Kidney (tissue), 14 donors: Measurements from ENCODE around the gene MTX1. TPM values are rescaled to one million over a fixed set of nuclear protein-coding genes. Genes with fewer than 3 reads are reported as not detected.
"Not testable (repeated sequence)": the region's sequence is repeated elsewhere in the genome, so short reads cannot be mapped to it uniquely, and the experiment has no call there.

Experiments
- DNase-seq, 5 donors: peaks; one replicate each; pipeline ENCODE4 v3.0.0-alpha.2; 2013 to 2020
- FAIRE-seq: peaks from 2 replicates; lab custom pipeline; 2012; peaks lifted over from hg19 to GRCh38; lab: Jason Lieb, UNC
- H3K27ac ChIP-seq, 2 donors: one replicate each; pipeline ENCODE4 v1.7.0; 2013; ENCODE audit warnings: low read depth in 2 of 2, low read length in 2 of 2, inconsistent platforms in 1 of 2
- H3K27me3 ChIP-seq: one replicate; pipeline ENCODE4 v1.7.1; 2013; ENCODE audit warnings: low read length, inconsistent platforms; ENCODE audit not compliant: control insufficient read depth, insufficient read depth
- H3K36me3 ChIP-seq, 3 donors: one replicate each; pipeline versions ENCODE4 v1.7.0 to v1.7.1; 2013; ENCODE audit warnings: low read length in 3 of 3, control low read depth in 1 of 3, inconsistent platforms in 1 of 3; ENCODE audit not compliant: insufficient read depth in 3 of 3, control insufficient read depth in 2 of 3
- H3K4me1 ChIP-seq, 3 donors: one replicate each; pipeline versions ENCODE4 v1.7.0 to v1.7.1; 2013; ENCODE audit warnings: low read length in 3 of 3, inconsistent platforms in 1 of 3, low read depth in 1 of 3; ENCODE audit not compliant: control insufficient read depth in 2 of 3, insufficient read depth in 2 of 3
- H3K4me3 ChIP-seq, 3 donors: one replicate each; pipeline versions ENCODE4 v1.7.0 to v1.8.1; 2013; ENCODE audit warnings: low read length in 3 of 3, control low read depth in 1 of 3, inconsistent platforms in 1 of 3
- H3K9ac ChIP-seq, 3 donors: one replicate each; pipeline versions ENCODE4 v1.7.0 to v1.7.1; 2013; ENCODE audit warnings: low read length in 3 of 3, control low read depth in 1 of 3, inconsistent platforms in 1 of 3
- H3K9me3 ChIP-seq, 3 donors: one replicate each; pipeline versions ENCODE4 v1.7.0 to v1.7.1; 2013; ENCODE audit warnings: low read length in 3 of 3, control low read depth in 1 of 3, inconsistent platforms in 1 of 3; ENCODE audit not compliant: control insufficient read depth in 2 of 3, insufficient read depth in 1 of 3
- CTCF ChIP-seq: IDR thresholded peaks from 3 replicates; pipeline ENCODE4 v1.5.1; 2012; ENCODE audit warnings: mild to moderate bottlenecking, moderate library complexity, borderline replicate concordance; ENCODE audit not compliant: insufficient read depth; ENCODE audit errors: extremely low read depth
- intact Hi-C: fragments of 100-400 bp; cut with DNase I; formaldehyde crosslinking; loops from one replicate; pipeline ENCODE4 v1.11.1; 2022
- polyA plus RNA-seq: library from polyadenylated mRNA; stranded (reverse); fragments of 350-450 nt; fragmentation: Illumina TruSeq; extraction: RNeasy Lipid Tissue Mini Kit (QIAGEN cat#74804); gene quantifications from one replicate; pipeline ENCODE4 v1.2.3, GENCODE V29; 2014; ENCODE audit warnings: low read depth, low replicate concordance; ENCODE audit not compliant: insufficient read depth
- total RNA-seq: library from RNA; stranded (reverse); fragmentation: NEBNext Ultra II Directional; extraction: Animal tissue kit (Norgen Biotek cat#: 25700); gene quantifications from one replicate; pipeline ENCODE4 v1.2.1, GENCODE V29; 2021
- donor health status: control.
- donor health status: control.
- donor health status: control.
- donor health status: control.
- donor health status: control.
- donor health status: DM: yes; HTN: yes; CAD: no.
- donor health status: Normal renal cell carcinoma (clear cell type).

Gene MTX1
- total and polyA plus RNA-seq, 2 donors from 2014 or later: 38.8 to 86.9 TPM

- H3K9me3 ChIP-seq: no peaks in the 10 kb centered on the region
- H3K9ac ChIP-seq: peak overlapping the region; percentile 44 to 77 (median 77)
- H3K36me3 ChIP-seq: no peaks in the 10 kb centered on the region
- H3K27ac ChIP-seq: peak overlapping the region; percentile 82 to 89
- no peaks in the 10 kb centered on the region for H3K27me3 ChIP-seq
- intact Hi-C loops: loop anchor here (10.0 kb wide), 1 partner anchor 53 kb away; the partner anchor contains the start of genes KRTCAP2 and TRIM46
- H3K4me1 ChIP-seq: peaks cover 0 to 12% (median 3%) of the 10 kb centered on the region in 3 donors
- TF ChIP-seq CTCF: no peak
- DNase-seq: peak; percentile 99 to 100 (median 99)
- peak; percentile 62 for FAIRE-seq
- H3K4me3 ChIP-seq: peak overlapping the region; percentile 69 to 88 (median 80)
Measured at GRCh38 chr1:155227261-155228095, 19.0 kb downstream of the MTX1 start.

- Histone ChIP-seq H3K27ac (peak overlapping the region; percentile 26 to 84), H3K9ac (peak overlapping the region in 2 of 3 donors; percentile 6 to 76), H3K9me3 (no peaks in the 10 kb centered on the region), H3K27me3 (no peaks in the 10 kb centered on the region), H3K36me3 (no peaks in the 10 kb centered on the region), H3K4me1 (peaks cover 0 to 12% (median 3%) of the 10 kb centered on the region in 3 donors), H3K4me3 (peak overlapping the region in 2 of 3 donors; percentile 74 to 88)
- FAIRE-seq (no peak), DNase-seq (no peak)
- TF ChIP-seq CTCF: no peak
- intact Hi-C loops: loop anchor here (10.0 kb wide), 1 partner anchor 53 kb away; the partner anchor contains the start of genes KRTCAP2 and TRIM46
Measured at GRCh38 chr1:155228096-155228427, 19.6 kb downstream of the MTX1 start.

- H3K27me3 ChIP-seq, H3K36me3 ChIP-seq, FAIRE-seq, H3K9me3 ChIP-seq, H3K27ac ChIP-seq, H3K4me3 ChIP-seq, DNase-seq, H3K9ac ChIP-seq, intact Hi-C loops, H3K4me1 ChIP-seq: not testable (repeated sequence)
Measured at GRCh38 chr1:155231302-155231701, 22.8 kb downstream of the MTX1 start.

GRCh38 chr1:155232001-155232978, 23.8 kb downstream of the MTX1 start:
- H3K4me1 ChIP-seq, H3K27me3 ChIP-seq, H3K9me3 ChIP-seq, intact Hi-C loops, FAIRE-seq, H3K4me3 ChIP-seq, H3K9ac ChIP-seq: not testable (repeated sequence)
- Histone ChIP-seq H3K27ac (peak overlapping the region in 1 of 2 donors; percentile 28), H3K36me3 (peaks cover 0 to 11% (median 5%) of the 10 kb centered on the region in 3 donors)
- DNase-seq: peak in 2 of 5 donors; percentile 30 to 76

GRCh38 chr1:155233502-155233901, 25.0 kb downstream of the MTX1 start:
- H3K9ac ChIP-seq, H3K4me1 ChIP-seq, DNase-seq, intact Hi-C loops, FAIRE-seq, H3K9me3 ChIP-seq, H3K27me3 ChIP-seq, H3K27ac ChIP-seq, H3K4me3 ChIP-seq: not testable (repeated sequence)
- H3K36me3 ChIP-seq: peaks cover 0 to 13% (median 5%) of the 10 kb centered on the region in 3 donors

GRCh38 chr1:155235375-155235774, 26.9 kb downstream of the MTX1 start:
- H3K9ac ChIP-seq, intact Hi-C loops, H3K27me3 ChIP-seq, H3K4me3 ChIP-seq, FAIRE-seq, H3K4me1 ChIP-seq, H3K27ac ChIP-seq, H3K9me3 ChIP-seq, DNase-seq: not testable (repeated sequence)
- peaks cover 0 to 13% (median 5%) of the 10 kb centered on the region in 3 donors for H3K36me3 ChIP-seq
